ENCODE measurements around the gene WDR74.
A peak's percentile ranks its signal among the peaks of the same experiment; 100 is the strongest.

Gene WDR74

DNA sequence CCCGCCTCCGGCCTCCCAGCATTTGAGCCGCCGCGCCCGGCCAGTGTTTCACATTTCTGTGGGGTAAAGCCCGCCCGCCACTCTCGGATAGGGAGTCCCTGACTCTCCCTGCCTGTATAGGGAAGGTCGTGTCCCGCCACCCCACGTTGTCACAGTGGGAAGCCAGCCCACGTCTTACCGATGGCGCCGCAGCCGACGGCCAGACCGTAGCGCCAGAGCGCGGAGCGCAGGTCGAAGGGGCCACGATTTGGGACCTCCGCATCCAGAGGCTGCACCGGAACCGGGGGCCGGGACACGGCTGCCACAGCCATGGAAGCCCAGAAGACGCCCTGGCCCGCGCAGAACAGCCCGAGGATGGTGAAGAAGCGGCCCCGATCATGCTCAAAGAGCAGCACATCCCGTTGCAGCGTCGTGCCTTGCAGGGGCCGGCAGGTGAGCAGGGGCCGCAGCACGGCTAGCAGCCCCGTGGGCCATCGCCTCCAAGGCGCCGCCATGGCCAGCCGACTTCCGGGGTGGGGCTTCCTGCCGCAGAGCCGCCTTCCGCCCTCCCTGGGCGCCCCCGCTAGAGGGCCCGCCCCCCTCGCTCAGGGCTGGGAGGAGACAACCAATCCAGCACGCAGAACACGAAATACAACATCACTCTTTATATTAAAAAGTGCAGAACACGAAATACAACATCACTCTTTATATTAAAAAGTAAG is 47.7 kb downstream of the WDR74 start, which contains the start of gene TMEM223:
Gene TMEM223 (minus strand): TSS at position 506 of the 701 bp plus-strand sequence. CDS start 12 bp downstream, at position 494.
- DNase-seq (ENCODE audit: low read depth): peak; percentile 86

DNA sequence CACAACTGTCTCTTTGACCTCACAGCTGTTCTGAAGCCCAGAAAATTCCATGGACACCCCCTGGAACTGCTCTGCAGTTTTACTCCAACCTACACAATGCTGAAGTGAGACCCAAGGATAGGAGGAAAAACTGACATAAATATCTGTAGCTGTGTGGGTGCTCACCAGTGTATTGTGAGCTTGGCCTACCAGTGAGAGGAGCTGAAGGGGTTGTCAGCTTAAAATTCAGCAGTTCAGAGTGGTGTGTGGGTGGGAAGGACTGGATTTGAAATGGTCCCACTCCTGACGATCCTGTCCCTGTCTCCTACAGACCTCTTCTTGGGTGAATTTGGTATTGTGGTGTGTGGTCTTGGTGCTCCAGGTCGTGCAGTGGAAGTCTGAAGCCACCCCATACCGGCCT is 49.8 kb downstream of the WDR74 start:
- no peak for DNase-seq (ENCODE audit: low read depth)

DNA sequence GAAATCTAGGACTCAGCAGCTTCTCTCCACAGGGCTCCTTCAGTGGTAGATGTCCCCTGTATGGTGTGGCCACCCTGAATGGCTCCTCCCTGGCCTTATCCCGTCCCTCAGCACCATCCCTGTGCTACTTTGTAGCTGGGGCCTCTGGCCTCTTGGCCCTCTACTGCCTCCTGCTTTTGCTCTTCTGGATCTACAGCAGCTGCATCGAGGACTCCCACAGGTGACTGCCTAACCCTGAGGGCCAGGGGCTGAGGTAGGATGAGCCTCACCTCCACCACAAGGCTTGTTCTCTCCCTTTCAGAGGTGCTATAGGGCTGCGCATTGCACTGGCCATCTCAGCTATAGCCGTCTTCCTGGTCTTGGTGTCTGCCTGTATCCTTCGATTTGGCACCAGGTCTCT is 50.4 kb downstream of the WDR74 start:
- DNase-seq (ENCODE audit: low read depth): no peak

- DNase-seq (ENCODE audit: low read depth): peak; percentile 98
These were observed 52.2 kb downstream of the WDR74 start, which contains the start of gene TMEM179B for GRCh38 chr11:62787005-62787759. TMEM179B (plus strand) TSS chr11:62787402; CDS start chr11:62787432, 30 bp downstream.

- peak; percentile 78 for DNase-seq (ENCODE audit: low read depth)
These were observed 52.9 kb downstream of the WDR74 start for GRCh38 chr11:62786318-62787004.
